Daoy (cell line): ENCODE measurements around the gene ZNF556. TPM values are rescaled to one million over a fixed set of nuclear protein-coding genes. Genes with fewer than 3 reads are reported as not detected.

Experiments
- DNase-seq: peaks from one replicate; pipeline ENCODE4 v3.0.0-alpha.2; 2015; ENCODE audit warnings: low read depth
- total RNA-seq: library from RNA; depleted of rRNA; stranded (reverse); fragments of >200 nt; shearing (Covaris generic); gene quantifications from 2 replicates; pipeline ENCODE4 v1.2.3, GENCODE V29; 2014; rRNA removed

Gene ZNF556
- total RNA-seq: under 0.01 and 0.09 TPM in 2 replicates

GRCh38 chr19:2867025-2867991 is at the start of gene ZNF556:
Gene ZNF556 (plus strand): TSS chr19:2867335. CDS start chr19:2867422, 87 bp downstream.
- DNase-seq: peak; percentile 69

- DNase-seq: peak; percentile 97
These were observed 47.5 kb upstream of the ZNF556 start, which contains the start of gene ZNF554 for GRCh38 chr19:2819540-2820111. Gene ZNF554 (plus strand): TSS chr19:2819868. CDS start chr19:2820072, 204 bp downstream.

GRCh38 chr19:2820112-2820702 is 46.9 kb upstream of the ZNF556 start:
- no peak for DNase-seq

- DNase-seq: no peak
These were observed 44.3 kb upstream of the ZNF556 start for GRCh38 chr19:2822846-2823245.

- DNase-seq: no peak
These were observed 43.5 kb upstream of the ZNF556 start for GRCh38 chr19:2823646-2824045.

GRCh38 chr19:2824129-2824528 is 43.0 kb upstream of the ZNF556 start:
- DNase-seq: no peak

GRCh38 chr19:2827022-2827421 is 40.1 kb upstream of the ZNF556 start:
- DNase-seq: no peak

GRCh38 chr19:2827840-2828489 is 39.2 kb upstream of the ZNF556 start:
- DNase-seq: no peak

- DNase-seq: no peak
These were observed 32.8 kb upstream of the ZNF556 start for GRCh38 chr19:2834294-2834871.

GRCh38 chr19:2837430-2837829 is 29.7 kb upstream of the ZNF556 start:
- DNase-seq: no peak

- DNase-seq: peak; percentile 99
These were observed 26.0 kb upstream of the ZNF556 start, which contains the start of gene ZNF555 for GRCh38 chr19:2840794-2841791. Gene ZNF555 (plus strand): TSS chr19:2841475. CDS start chr19:2841573, 98 bp downstream.

- DNase-seq: no peak
These were observed 25.1 kb upstream of the ZNF556 start for GRCh38 chr19:2841855-2842574.

GRCh38 chr19:2845107-2845506 is 22.0 kb upstream of the ZNF556 start:
- DNase-seq: no peak

GRCh38 chr19:2846180-2846894 is 20.8 kb upstream of the ZNF556 start:
- no peak for DNase-seq

GRCh38 chr19:2847507-2847906 is 19.6 kb upstream of the ZNF556 start:
- DNase-seq: no peak

- DNase-seq: no peak
These were observed 18.5 kb upstream of the ZNF556 start for GRCh38 chr19:2848616-2849015.

- no peak for DNase-seq
These were observed 16.7 kb upstream of the ZNF556 start for GRCh38 chr19:2850256-2850925.

- no peak for DNase-seq
These were observed 14.5 kb upstream of the ZNF556 start for GRCh38 chr19:2852598-2852997.
